H1 (cell line): ENCODE results near the gene RYK. TPM values are rescaled to one million over a fixed set of nuclear protein-coding genes. Genes with fewer than 3 reads are reported as not detected.

Experiments
- RXRA ChIP-seq: IDR thresholded peaks from 2 replicates; pipeline ENCODE4 v1.6.1; 2011; ENCODE audit warnings: low read depth, mild to moderate bottlenecking, low read length, moderate library complexity; ENCODE audit not compliant: insufficient read depth
- polyA plus RNA-seq, 7 experiments: library from polyadenylated mRNA; depleted of rRNA in 3 of 7; stranded (reverse) in 5 of 7; unstranded in 2 of 7; fragments of >200 nt in 5 of 7; fragments of 200-250 nt in 2 of 7; gene quantifications; 1 replicate in 5 of 7; 2 replicates in 1 of 7; 4 replicates in 1 of 7; pipeline versions ENCODE4 v1.2.1 to v1.2.3, GENCODE V29; 2011 to 2013; ENCODE audit warnings: missing spikeins in 2 of 7, mixed read lengths in 2 of 7
- total RNA-seq: library from RNA; stranded (reverse); fragmentation: NEBNext Ultra II Directional; extraction: Animal tissue kit (Norgen Biotek cat#: 25700); gene quantifications from 2 replicates; pipeline ENCODE4 v1.2.1, GENCODE V29; 2021

The RYK gene
- total and polyA plus RNA-seq, 2 of the 8 experiments (the other 6 are each of a cell fraction or from before 2014, with no cell fraction given), result 30.5 to 63.8 TPM

DNA sequence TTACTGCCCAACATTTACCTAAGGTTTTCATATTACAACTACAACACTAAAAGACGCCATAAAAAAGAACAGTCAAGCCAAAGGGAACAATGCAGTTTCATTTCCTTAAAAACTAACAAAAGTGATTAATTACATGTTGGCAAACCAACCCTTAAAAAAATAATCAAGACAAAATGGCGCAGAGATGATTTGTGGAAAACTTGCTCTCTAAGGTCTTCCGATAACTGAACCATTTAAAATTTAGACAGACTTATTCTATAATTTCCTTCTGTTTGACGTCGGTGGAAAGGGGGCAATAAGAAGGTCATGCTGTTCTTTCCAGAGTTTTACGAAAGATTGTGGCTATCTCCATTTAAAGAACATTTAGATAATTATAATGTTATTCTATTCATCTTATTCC is 87.6 kb downstream of the RYK start (continued):
- TF ChIP-seq RXRA, result no peak
